ENCODE measurements around the gene ZNF385B.

The ZNF385B gene

DNA sequence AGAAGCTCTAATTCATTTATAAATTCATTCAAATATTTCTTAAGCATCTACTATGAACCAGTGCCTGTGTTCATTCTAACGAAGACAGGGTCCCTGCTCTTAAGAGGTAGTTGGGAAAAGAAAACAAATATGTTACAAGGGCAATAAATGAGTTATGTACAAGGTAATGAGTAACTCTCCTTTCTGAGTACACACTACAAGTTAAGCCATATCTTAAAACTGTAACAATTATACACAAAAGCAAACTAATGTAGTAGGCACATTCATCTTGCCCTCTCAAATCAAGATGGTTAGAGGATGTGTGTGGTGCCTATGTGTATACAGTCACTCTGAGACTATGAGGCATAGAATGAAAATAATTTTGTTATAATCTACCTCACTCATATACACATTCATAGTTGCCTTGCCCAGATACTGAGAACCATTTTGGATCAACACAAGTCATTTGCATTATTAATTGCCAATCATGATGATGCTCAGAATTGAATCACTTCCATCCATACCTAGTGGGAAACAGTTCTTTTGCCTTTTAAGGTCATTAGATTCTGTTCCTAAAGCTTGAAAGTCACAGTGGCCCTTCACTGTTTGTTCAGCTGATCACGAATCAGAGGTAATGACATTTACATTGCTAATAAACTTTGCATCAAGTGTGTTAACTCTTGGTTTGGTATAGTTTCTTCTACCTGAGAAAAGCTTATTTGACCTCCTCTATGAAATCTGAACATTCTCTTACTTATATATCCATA is 283.1 kb downstream of the ZNF385B start:
- DNase-seq: no peak

DNA sequence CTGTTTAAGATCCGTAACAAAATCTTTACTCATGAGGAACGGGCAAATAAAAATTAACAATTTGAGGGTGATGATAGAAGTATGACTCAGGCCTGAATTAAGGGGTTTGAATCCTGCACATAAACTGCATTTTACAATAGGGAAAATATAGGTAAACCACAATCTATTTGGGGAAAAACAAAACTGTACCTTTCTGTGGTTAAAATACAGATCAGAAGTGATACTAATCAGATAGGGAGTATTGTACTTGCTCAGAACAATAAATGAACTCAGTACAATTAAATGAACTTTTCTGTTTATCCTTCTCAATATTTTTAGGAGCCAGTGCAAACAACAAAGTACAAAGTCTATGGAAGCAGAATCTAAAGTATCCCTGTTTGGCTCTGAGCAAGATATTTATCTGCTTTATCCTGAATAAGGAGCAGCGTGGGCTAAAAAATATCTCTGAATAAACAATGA is 287.3 kb downstream of the ZNF385B start:
- DNase-seq: no peak

DNA sequence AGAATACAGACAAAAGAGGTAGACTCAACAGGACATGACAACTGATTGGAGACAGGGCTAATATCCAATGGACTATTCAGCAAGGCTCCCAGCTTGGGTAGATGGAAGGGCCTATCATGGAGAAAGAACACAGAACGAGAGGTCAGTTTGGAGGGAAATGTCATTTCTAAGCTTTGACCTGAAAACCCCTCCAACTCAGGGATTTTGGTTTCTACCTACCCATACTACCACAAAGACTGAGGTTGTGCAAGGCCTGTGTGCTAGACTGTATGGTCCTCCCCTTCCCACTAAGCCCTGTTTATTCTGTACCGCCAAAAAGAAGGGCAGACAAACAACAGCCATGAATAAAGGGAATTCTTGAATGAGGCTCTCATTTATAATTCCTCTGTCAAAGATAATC is 288.9 kb downstream of the ZNF385B start:
- no peak for DNase-seq

DNA sequence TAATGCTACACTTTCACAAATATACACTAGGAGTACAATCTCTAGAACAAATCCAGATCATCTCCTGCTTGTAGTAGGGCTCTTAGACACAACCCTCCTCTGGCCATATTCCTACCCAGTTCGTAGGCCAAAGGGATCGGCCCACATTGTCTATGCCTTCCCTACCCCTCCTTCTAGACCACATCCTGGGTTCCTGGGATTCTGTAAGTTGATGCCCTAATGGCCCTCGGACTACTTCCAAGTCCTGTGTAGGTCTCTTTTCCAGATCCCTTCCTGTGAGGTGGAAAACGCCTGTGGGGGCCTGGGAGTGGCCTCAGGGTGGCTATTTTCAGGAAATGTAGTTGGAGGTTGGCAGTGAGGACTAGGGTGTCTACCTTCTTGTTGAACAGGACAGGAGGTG is 289.7 kb downstream of the ZNF385B start:
- no peak for DNase-seq

DNA sequence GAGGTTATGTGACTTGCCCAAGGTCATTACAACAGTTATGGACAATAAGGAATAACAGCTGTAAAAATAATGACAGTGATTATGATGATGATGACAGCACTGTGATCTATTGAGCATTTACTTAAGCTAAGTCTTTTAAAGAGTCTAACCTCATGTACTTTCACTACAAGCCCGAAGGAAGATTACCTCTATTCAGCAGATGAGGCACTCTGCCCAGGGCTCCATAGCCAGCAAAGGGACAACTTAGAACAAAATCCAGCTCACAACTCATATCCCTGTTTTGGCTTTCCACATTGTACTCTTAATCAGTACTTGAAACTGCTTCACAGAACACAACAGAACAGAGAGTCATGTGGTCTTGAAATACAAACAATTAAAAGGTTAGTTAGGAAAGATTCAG is 290.2 kb downstream of the ZNF385B start:
- DNase-seq: no peak

GRCh38 chr2:179569831-179570233 is 291.6 kb downstream of the ZNF385B start:
- DNase-seq: no peak

DNA sequence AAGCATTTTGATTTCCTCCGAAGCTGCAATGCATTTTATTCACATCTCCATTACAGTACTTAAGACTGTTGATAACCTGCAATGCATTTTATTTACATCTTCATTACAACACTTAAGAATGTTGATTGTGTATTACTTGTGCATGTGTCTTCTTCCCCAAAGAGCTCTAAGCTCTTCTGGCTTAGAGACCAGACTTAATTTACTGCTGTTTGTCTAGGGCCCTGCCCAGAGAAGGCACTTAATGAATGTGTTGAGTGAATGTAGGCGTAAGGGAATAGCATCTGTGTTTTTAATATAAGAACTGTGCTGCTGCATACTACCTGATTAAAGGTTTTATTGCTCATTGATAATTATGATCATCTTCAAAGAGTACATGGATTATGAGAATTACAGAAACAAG is 295.6 kb downstream of the ZNF385B start:
- no peak for DNase-seq

DNA sequence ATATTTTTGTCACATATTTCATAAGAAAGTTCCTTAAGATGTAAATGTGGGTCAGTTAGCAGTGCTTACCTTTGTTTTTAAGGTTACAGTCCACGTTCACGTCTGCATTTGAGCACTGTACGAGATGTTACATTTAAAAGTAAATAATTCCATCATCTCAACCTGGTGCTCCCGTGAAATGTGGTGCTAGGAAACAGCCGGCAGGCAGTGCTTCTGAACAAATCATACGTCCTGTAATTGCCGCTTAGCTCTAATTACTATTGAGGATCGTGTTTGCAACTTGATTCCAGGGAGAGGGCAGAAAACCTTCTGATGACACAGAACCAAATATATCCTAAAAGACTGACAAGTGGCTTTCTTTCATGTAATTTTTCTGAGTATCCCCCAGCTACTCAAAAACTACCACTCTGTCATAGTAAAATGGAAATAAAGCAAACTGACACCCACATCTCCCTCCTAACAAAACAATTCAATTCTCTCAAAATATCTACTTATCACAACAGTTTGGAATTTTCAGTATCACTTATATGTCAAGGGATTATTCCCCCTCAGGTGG is 299.0 kb downstream of the ZNF385B start:
- DNase-seq: no peak

- no peak for DNase-seq
These were observed 299.7 kb downstream of the ZNF385B start for GRCh38 chr2:179561702-179562101.

DNA sequence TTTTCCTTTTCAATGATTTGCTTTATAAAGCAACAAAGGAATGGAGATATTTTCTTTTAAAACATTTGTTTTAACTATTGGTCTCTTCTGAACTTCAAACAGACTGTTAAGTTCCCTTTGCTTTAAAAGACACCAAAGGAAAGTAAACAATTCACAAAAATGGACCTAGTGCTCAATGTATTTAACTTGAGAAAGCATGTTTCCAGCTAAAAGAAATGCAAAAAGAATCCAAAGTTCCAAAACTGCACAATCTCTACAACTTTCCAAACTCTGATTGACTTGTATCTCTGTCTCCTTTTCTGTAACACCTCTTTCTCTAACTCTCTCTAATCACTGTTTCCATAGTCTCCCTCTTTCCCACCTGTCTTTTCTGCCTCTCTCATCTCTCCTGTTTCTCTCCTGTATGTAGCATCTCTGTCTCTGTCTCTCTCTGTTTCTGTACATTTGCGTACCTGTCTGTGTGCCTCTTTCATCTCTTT is 301.1 kb downstream of the ZNF385B start:
- DNase-seq: no peak

DNA sequence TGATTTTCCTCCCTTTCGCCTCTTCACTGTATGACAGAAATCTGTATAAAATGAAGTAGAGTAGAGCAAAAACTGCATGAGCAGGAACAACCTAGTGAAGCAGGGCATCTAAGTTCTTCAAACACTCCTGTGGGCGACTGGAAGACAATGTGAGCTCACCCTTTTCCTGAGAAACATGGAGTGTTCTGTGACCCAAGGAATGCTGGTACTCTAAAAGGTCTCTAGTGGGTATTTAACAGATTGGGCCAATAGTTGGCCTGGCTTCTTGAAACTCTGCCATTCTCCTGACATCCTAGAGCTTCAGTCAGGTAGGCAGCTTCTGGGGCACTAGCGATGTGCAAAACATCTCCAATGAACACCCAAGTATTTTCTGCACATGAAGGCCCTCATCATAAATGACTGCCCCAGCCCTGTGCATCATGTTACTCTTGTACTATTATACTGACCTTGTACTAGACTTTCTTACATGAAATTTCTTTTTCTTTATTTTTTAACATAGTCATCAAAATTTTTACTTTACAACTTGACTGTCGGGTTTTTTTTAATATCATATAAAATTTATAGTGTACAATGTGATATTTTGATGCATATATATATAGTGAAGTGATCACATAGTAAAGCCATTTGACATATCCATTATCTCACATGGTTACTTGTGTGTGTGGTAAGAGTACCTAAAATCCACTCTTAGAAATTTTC is 302.2 kb downstream of the ZNF385B start:
- no peak for DNase-seq

GRCh38 chr2:179558010-179558934 is 303.1 kb downstream of the ZNF385B start:
- no peak for DNase-seq

GRCh38 chr2:179556425-179556824 is 305.0 kb downstream of the ZNF385B start:
- DNase-seq: no peak

- no peak for DNase-seq
These were observed 305.6 kb downstream of the ZNF385B start for GRCh38 chr2:179555691-179556283.

GRCh38 chr2:179554639-179555386 is 306.6 kb downstream of the ZNF385B start:
- DNase-seq: no peak

- no peak for DNase-seq
These were observed 308.0 kb downstream of the ZNF385B start for GRCh38 chr2:179553382-179553781.

DNA sequence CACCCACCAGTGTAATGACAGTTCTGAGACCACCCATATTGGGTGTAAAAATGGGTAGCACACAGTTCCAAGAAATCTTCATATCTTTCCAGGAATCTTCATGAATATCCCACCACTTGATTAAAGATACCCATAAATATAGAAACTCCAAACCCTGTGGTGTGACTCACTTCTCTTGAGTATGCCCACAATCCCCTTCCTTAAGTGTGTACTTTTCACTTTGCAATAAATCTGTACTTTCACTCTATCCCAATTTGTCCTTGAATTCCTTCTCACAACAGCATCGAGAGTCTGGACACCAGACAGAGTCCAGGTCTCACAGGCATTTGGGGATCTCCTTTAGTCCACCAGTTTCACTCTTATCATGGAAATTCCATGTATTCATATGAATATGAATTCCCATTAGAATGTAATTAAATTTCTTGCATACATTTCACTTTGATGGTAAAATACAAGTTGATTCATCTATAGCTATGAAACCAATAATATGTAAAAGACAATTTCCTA is 309.8 kb downstream of the ZNF385B start:
- no peak for DNase-seq

GRCh38 chr2:179550849-179551248 is 310.6 kb downstream of the ZNF385B start:
- DNase-seq: no peak

GRCh38 chr2:179550214-179550613 is 311.2 kb downstream of the ZNF385B start:
- no peak for DNase-seq

DNA sequence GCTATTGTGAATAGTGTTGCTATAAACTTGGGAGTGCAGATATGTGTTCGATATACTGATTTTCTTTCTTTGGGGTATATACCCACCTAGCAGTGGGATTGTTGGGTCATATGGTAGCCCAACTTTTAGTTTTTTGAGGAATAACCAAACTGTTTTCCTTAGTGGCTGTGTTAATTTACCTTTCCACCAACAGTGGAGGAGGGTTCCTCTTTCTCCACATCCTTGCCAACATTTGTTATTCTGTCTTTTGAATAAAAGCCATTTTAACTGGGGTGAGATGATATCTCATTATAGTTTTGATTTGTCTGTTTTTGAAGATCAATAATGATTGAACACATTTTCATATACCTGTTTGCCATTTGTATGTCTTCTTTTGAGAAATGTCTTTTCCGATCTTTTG is 314.8 kb downstream of the ZNF385B start:
- no peak for DNase-seq

DNA sequence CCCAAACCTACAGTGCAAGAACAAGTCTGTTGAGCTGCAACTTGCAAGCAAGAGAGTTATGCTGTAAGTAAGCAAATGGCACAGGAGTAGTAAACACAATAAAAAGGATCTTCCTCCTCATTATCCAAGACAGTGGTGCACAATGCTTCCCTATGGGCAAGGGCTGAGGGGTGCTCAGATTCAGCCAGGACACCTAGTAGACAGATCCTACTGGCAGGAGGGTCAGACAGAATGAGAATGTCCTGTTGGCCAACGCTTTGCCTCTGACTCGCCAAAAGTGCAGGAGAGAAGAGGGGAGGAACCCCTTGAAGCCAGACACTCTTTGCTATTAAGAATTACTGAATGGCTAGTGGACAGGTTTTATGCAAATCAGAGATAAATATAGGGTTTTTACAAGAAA is 316.4 kb downstream of the ZNF385B start:
- DNase-seq: no peak
